ENCODE data around the gene LMAN1L. TPM values are rescaled to one million over a fixed set of nuclear protein-coding genes. Genes with fewer than 3 reads are reported as not detected.

LMAN1L gene
- 1 to 10 TPM in 1 of 4 donors, under 1 TPM in 1, not detected in 2; 0.29 to 1.3 TPM for total RNA-seq

GRCh38 chr15:74812533-74812932, at the start of gene LMAN1L:
Gene LMAN1L, plus strand, starts transcription at chr15:74812835. Its CDS starts 20 bp downstream, at chr15:74812855.
- WGBS, 2 donors = 60 to 68% methylated on average over 12 of the region's 12 CpGs
- TF ChIP-seq POLR2A (IDR thresholded peaks at IDR 0.05) = no peak
- TF ChIP-seq, protein P1, sequence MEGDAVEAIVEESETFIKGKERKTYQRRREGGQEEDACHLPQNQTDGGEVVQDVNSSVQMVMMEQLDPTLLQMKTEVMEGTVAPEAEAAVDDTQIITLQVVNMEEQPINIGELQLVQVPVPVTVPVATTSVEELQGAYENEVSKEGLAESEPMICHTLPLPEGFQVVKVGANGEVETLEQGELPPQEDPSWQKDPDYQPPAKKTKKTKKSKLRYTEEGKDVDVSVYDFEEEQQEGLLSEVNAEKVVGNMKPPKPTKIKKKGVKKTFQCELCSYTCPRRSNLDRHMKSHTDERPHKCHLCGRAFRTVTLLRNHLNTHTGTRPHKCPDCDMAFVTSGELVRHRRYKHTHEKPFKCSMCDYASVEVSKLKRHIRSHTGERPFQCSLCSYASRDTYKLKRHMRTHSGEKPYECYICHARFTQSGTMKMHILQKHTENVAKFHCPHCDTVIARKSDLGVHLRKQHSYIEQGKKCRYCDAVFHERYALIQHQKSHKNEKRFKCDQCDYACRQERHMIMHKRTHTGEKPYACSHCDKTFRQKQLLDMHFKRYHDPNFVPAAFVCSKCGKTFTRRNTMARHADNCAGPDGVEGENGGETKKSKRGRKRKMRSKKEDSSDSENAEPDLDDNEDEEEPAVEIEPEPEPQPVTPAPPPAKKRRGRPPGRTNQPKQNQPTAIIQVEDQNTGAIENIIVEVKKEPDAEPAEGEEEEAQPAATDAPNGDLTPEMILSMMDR (IDR thresholded peaks at IDR 0.05) = no peak
- intact Hi-C loops (cut with DNase I; ENCODE audit: low total_unique reads) = no loop called here
- no peak for DNase-seq (ENCODE audit: low spot score in 2 of 2)
- no peak within 1 kb of the TSS for H3K4me3 ChIP-seq (ENCODE audit: low read depth, poor library complexity, severe bottlenecking)

DNA sequence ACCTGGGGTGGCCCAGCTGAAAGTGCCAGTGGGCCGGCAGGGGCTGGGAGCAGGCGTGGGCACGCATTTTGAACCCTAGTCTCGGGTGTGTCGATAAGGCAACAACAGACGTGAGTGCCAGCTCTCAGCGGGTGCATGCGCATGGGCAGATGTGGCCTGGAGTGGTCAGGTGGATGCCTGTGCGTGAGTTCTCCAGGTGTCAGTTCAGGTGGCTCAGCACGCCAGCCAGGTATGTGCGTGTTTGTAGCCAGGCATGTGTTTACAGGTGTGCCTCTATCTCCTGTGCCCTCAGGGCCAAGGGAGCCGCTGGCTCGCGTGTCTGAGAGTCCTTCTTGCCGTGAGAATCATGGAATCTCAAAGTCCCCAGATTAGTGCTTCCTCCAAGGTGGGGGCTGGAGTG, 49.2 kb upstream of the LMAN1L start:
- no peak for DNase-seq (ENCODE audit: low spot score in 2 of 2)
- TF ChIP-seq POLR2A (IDR thresholded peaks at IDR 0.05) = no peak
- TF ChIP-seq, protein P1 (IDR thresholded peaks at IDR 0.05) = no peak
- no peak overlapping the region for H3K4me3 ChIP-seq (ENCODE audit: low read depth, poor library complexity, severe bottlenecking)
- intact Hi-C loops (cut with DNase I; ENCODE audit: low total_unique reads) = loop anchor here (10.0 kb wide), 1 partner anchor 219 kb away; the partner anchor contains the start of gene ARID3B
- 64 to 65% methylated on average over 13 to 14 of the region's 15 CpGs for WGBS, 2 donors

DNA sequence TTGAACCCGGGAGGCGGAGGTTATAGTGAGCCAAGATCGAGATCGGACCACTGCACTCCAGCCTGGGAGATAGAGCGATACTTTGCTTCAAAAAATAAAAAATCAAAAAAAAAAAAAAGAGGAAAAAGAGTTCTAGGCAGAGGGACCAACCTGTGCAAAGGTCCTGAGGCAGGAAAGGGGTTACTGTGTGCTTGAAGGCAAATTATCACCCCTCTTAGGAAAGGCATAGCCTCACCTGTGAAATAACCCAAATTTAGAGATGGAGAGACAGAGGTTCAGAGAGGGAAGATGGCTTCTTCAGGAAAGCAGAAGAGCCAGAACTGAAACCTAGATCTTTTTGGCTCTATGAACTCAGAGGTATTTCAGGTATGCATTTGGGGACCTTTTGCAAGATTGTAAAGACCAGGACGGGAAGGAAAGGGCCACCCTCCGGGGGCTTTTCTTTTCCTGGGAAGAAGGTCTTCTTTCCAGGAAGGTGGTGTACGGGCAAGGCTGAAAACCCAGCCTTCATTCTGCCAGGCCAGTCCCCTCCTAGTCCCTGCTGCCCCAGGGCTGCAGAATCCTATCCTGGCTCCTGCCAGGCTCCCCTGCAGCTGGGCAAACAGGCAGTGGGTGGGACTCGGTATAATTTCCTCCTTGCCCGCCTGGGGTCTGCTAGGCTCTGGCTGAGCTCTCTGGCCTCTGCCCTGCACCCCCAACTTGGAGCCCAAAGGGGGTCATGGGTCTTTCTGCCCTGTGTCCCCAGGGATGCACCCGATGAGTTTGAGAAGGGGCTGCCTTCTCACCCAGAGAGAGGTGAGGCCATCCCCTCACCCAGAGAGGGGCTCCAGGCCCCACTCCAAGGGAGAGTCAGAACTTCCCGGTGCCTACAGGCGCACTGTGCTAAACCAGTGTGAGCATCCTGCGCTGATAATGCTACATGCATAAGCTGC, 45.2 kb upstream of the LMAN1L start:
- 77 to 84% methylated on average over 10 to 14 of the region's 14 CpGs for WGBS, 2 donors
- H3K4me3 ChIP-seq (ENCODE audit: low read depth, poor library complexity, severe bottlenecking) = no peak overlapping the region
- no peak for DNase-seq (ENCODE audit: low spot score in 2 of 2)
- TF ChIP-seq POLR2A (IDR thresholded peaks at IDR 0.05) = no peak
- TF ChIP-seq, protein P1 (IDR thresholded peaks at IDR 0.05) = no peak
- intact Hi-C loops (cut with DNase I; ENCODE audit: low total_unique reads) = loop anchor here (5.0 to 10.0 kb wide), 2 partner anchors 130 to 223 kb away; partner anchors contain the start of gene ARID3B

DNA sequence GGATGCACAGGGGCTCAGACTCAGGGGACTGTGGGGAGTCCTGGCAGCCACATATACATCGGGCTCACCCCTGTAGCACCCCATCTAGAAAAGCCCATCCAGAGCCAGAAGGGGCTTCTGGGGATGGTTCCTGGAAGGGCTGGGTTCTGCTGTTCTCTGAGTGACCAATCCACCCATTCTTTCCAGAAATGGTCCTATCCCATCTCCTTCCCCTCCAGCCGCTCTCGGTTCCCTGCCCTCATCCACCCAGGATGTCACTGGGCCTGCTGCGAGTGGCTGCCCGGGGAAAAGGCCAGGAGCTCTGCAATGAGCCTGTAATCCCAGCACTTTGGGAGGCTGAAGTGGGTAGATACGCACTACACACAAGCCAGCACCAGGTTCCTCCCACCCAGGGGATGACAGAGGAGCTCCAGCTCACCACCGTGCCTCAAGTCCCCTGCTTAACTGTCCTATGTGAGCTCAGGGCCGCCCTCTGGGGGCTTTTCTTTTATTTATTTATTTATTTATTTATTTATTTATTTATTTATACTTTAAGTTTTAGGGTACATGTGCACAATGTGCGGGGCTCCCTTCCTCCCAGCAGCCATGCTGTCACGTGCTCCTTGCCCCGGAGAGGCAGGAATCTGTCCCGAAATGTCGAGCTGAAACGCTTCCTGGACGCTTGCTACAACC, 44.4 kb upstream of the LMAN1L start:
- 31 to 35% methylated on average over 15 of the region's 15 CpGs for WGBS, 2 donors
- no peak for DNase-seq (ENCODE audit: low spot score in 2 of 2)
- no peak for TF ChIP-seq POLR2A (IDR thresholded peaks at IDR 0.05)
- TF ChIP-seq, protein P1 (IDR thresholded peaks at IDR 0.05) = no peak
- no peak overlapping the region for H3K4me3 ChIP-seq (ENCODE audit: low read depth, poor library complexity, severe bottlenecking)
- intact Hi-C loops (cut with DNase I; ENCODE audit: low total_unique reads) = loop anchor here (5.0 to 10.0 kb wide), 2 partner anchors 131 to 223 kb away; partner anchors contain the start of gene ARID3B

GRCh38 chr15:74768771-74769342, 43.8 kb upstream of the LMAN1L start:
- no peak overlapping the region for H3K4me3 ChIP-seq (ENCODE audit: low read depth, poor library complexity, severe bottlenecking)
- intact Hi-C loops (cut with DNase I; ENCODE audit: low total_unique reads) = loop anchor here (5.0 to 10.0 kb wide), 2 partner anchors 132 to 224 kb away; partner anchors contain the start of gene ARID3B
- TF ChIP-seq POLR2A (IDR thresholded peaks at IDR 0.05) = no peak
- TF ChIP-seq, protein P1 (IDR thresholded peaks at IDR 0.05) = peak in 1 of 3 donors; percentile 68
- DNase-seq (ENCODE audit: low spot score in 2 of 2) = peak; percentile 53 to 92
- 2 to 4% methylated on average over 9 of the region's 9 CpGs for WGBS, 2 donors
